DMS53 treated with DMSO at 0.1 percent for 48 hours (cell line): ENCODE data around the gene GXYLT1.
"Not testable (repeated sequence)": the region's sequence is repeated elsewhere in the genome, so short reads cannot be mapped to it uniquely, and the experiment has no call there.

ENCODE experiments used
- DNase-seq: peaks from one replicate; lab custom pipeline; 2025; ENCODE audit not compliant: unreplicated experiment; lab: John Stamatoyannopoulos, UW

The GXYLT1 gene

GRCh38 chr12:42145552-42146215, 1.0 kb upstream of the GXYLT1 start:
- DNase-seq, result peak; percentile 25

- DNase-seq, result no peak
Observed at GRCh38 chr12:42145197-42145549, 499 bp upstream of the GXYLT1 start.

GRCh38 chr12:42144158-42144407, 591 bp downstream of the GXYLT1 start:
- DNase-seq, result no peak

- peak; percentile 61 for DNase-seq
Observed at GRCh38 chr12:42143452-42144157, 1.1 kb downstream of the GXYLT1 start.

- DNase-seq, result no peak
Observed at GRCh38 chr12:42141981-42142606, 2.6 kb downstream of the GXYLT1 start.

GRCh38 chr12:42140901-42141300, 3.8 kb downstream of the GXYLT1 start:
- DNase-seq, result no peak

GRCh38 chr12:42135259-42135814, 9.3 kb downstream of the GXYLT1 start:
- no peak for DNase-seq

GRCh38 chr12:42130672-42131402, 13.8 kb downstream of the GXYLT1 start:
- DNase-seq, result no peak

- peak; percentile 85 for DNase-seq
Observed at GRCh38 chr12:42129595-42130204, 15.0 kb downstream of the GXYLT1 start.

- no peak for DNase-seq
Observed at GRCh38 chr12:42128888-42129287, 15.8 kb downstream of the GXYLT1 start.

GRCh38 chr12:42128327-42128726, 16.3 kb downstream of the GXYLT1 start:
- DNase-seq, result peak; percentile 27

- DNase-seq, result no peak
Observed at GRCh38 chr12:42126963-42127362, 17.7 kb downstream of the GXYLT1 start.

- DNase-seq, result no peak
Observed at GRCh38 chr12:42125388-42125767, 19.3 kb downstream of the GXYLT1 start.

- no peak for DNase-seq
Observed at GRCh38 chr12:42124764-42125387, 19.8 kb downstream of the GXYLT1 start.

GRCh38 chr12:42119085-42119633, 25.5 kb downstream of the GXYLT1 start:
- DNase-seq, result no peak

GRCh38 chr12:42118136-42118879, 26.4 kb downstream of the GXYLT1 start:
- no peak for DNase-seq

- DNase-seq, result no peak
Observed at GRCh38 chr12:42109031-42109430, 35.6 kb downstream of the GXYLT1 start.

GRCh38 chr12:42106791-42107190, 37.9 kb downstream of the GXYLT1 start:
- DNase-seq, result not testable (repeated sequence)

- peak; percentile 90 for DNase-seq
Observed at GRCh38 chr12:42104784-42105183, 39.9 kb downstream of the GXYLT1 start.

GRCh38 chr12:42104087-42104486, 40.6 kb downstream of the GXYLT1 start:
- peak; percentile 59 for DNase-seq
